Cardiac septum (tissue), 1 donor: ENCODE measurements around the gene ST13. TPM values are rescaled to one million over a fixed set of nuclear protein-coding genes. Genes with fewer than 3 reads are reported as not detected.
"Not testable (repeated sequence)": the region's sequence is repeated elsewhere in the genome, so short reads cannot be mapped to it uniquely, and the experiment has no call there.

Source experiments
- DNase-seq: peaks from one replicate; pipeline ENCODE4 v3.0.0-alpha.2; 2020; ENCODE audit warnings: low spot score
- intact Hi-C: fragments of 100-400 bp; cut with DNase I; formaldehyde crosslinking; loops from one replicate; pipeline ENCODE4 v1.14.0; 2022
- microRNA-seq: library from miRNA; unstranded; fragments of <30 nt; microRNA quantifications from one replicate; pipeline ENCODE4 v1.2.0, GENCODE V29; 2020
- total RNA-seq: library from RNA; stranded (reverse); fragmentation: NEBNext Ultra II Directional; extraction: Animal tissue kit (Norgen Biotek cat#: 25700); gene quantifications from one replicate; pipeline ENCODE4 v1.2.1, GENCODE V29; 2021
- donor health status: DM: no; HTN: no; CAD: no.

Gene ST13
- total RNA-seq, 1 donor from 2014 or later, result 187 TPM

DNA sequence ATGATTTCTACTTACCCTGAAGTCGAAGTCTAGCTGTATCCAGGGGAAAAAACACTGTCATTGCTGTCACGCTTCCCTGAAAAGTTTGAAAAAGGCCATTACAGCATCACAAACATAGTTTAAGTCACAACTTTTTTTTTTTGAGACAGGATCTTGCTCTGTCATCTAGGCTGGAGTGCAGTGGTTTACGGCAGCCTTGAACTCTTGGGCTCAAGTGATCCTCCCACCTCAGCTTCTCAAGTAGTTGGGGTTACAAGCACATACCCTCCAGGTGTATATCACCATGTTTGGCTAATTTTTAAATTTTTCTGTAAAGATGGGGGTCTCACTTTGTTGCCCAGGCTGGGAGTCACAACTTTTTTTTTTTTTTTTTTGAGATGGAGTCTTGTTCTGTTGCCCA lies 57.4 kb downstream of the ST13 start:
- intact Hi-C loops, result no loop called here
- no peak for DNase-seq

DNA sequence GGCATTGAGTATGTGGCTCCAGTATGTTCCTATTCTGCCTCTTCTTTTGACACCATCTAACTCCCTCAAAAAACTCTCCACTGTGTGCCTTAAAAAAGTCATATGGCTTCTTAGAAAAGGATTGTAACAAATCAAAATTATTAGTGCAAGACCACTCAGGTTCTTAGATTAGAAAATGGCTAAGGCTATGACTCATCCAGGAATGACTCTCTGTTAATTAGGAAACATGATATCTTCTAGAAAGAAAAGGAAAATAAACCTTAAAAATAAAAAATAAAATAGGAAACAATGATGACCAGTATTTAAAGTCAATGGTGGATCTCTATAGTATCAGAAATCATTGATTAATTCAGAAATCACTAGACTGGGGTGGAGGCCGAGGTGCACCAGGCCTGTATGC lies 59.0 kb downstream of the ST13 start:
- no peak for DNase-seq
- intact Hi-C loops, result no loop called here

GRCh38 chr22:40792451-40792850 lies 64.0 kb downstream of the ST13 start:
- intact Hi-C loops, result no loop called here
- DNase-seq, result no peak

GRCh38 chr22:40791241-40791640 lies 65.2 kb downstream of the ST13 start:
- intact Hi-C loops, result no loop called here
- DNase-seq, result no peak

DNA sequence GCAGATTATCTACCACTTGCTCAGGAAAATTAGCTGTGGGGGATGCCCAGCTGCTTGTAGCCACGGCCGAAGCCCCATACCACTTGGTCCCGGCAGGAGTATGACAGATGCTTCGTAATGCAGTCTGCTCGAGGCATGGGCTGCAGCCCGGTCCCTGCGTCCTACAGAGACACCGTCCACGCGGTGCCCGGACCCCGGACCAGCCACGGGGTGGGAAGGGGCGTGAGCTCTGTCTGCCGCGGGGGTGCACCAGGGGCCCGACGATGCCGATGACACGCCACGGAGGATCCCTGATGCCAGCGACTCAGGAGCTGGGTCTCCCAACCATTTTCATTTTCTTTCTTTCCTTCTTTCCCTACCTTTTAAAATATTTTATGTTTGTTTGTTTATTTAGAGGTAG lies 67.3 kb downstream of the ST13 start:
- DNase-seq, result no peak
- intact Hi-C loops, result no loop called here

DNA sequence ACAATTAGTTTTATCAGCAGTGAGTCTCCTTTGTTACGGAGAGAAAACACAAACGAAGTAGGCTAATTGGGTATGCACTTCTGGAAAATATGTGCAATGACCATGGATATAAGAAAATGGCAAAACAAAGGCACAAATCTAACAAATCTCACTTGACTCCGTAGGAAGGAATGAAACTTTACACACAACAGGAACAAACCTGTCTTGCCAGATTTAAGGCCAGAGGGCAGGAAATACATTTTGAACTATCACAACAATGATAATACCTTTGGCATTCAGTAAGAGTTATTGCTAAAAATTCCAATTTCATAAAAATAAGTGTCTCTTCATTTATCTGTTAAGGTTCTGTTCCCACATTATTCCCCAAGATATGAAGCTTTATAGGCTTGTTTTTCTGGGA lies 73.9 kb downstream of the ST13 start:
- no peak for DNase-seq

DNA sequence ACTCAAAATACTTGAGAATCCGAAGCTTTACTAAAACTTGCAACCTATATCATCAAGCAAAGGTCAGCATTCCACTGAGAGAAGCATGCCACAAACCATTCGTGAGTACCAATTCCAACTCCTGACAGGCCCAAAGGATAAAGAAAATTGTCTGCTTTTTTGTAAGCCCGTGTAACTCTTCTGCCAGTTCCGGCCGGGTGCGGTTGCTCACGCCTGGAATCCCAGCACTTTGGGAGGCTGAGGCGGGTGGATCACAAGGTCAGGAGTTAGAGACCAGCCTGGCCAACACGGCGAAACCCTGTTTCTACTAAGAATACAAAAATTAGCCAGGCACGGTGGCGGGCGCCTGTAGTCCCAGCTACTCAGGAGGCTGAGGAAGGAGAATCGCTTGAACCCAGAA lies 74.7 kb downstream of the ST13 start:
- intact Hi-C loops, DNase-seq: not testable (repeated sequence)

More for the DNA sequence above, 73.9 kb downstream of the ST13 start:
- intact Hi-C loops, result no loop called here

Small RNAs within 50 kb of the gene (microRNA-seq; reads per million reads assigned to microRNA genes)
- gene MIR4766, result not detected

Other genes with a start within 250 kb of the ST13 start
- gene MRTFA, start 219.9 kb downstream of the ST13 start, total RNA-seq, result 24.3 TPM
- 0.43 TPM for gene MCHR1, start 177.2 kb downstream of the ST13 start, total RNA-seq
- 4.5 TPM for gene SLC25A17, start 37.3 kb downstream of the ST13 start, total RNA-seq
- gene XPNPEP3, start 509 bp upstream of the ST13 start, total RNA-seq, result 22.0 TPM
- gene DNAJB7, start 5.5 kb upstream of the ST13 start, total RNA-seq, result not detected
- gene RBX1, start 94.7 kb upstream of the ST13 start, total RNA-seq, result 59.3 TPM
- 35.4 TPM for gene EP300, start 236.0 kb upstream of the ST13 start, total RNA-seq